IMR-90 (cell line): Measurements from ENCODE around the gene ALOX12. TPM values are rescaled to one million over a fixed set of nuclear protein-coding genes. Genes with fewer than 3 reads are reported as not detected.
A peak's percentile ranks its signal among the peaks of the same experiment; 100 is the strongest.

ENCODE experiments used
- ATAC-seq: fragments of 200-7000 bp; cut with Tn5 transposase; 2 replicates; pipeline ENCODE4 v1.9.1; 2020; ENCODE audit warnings: low read depth, mild to moderate bottlenecking, moderate library complexity
- BruUV-seq: library from RNA; stranded (reverse); fragments of 400-500 nt; replicated peaks from 2 replicates; lab custom pipeline; 2021; lab: Mats Ljungman, UMichigan
- CTCF ChIA-PET: fragments of 300-600 bp; formaldehyde crosslinking; extraction: SDS; loops from one replicate; lab custom pipeline; 2021; ENCODE audit warnings: antibody characterized with exemption; lab: Yijun Ruan, JAX
- POLR2A ChIA-PET: fragments of 300-600 bp; sonication (Branson Sonifier 250); formaldehyde crosslinking; loops from one replicate; lab custom pipeline; 2022; ENCODE audit warnings: antibody characterized with exemption; ENCODE audit not compliant: unreplicated experiment; lab: Charles Lee
- DNase-seq: peaks from one replicate; pipeline ENCODE4 v3.0.0; 2013
- H2AFZ ChIP-seq: replicated peaks from 2 replicates; pipeline ENCODE3; 2013; ENCODE audit warnings: low read length, mild to moderate bottlenecking; ENCODE audit not compliant: poor library complexity
- H2AK5ac ChIP-seq: 2 replicates; pipeline ENCODE4 v1.6.1; 2013; ENCODE audit warnings: low read depth, low read length, inconsistent platforms
- H2AK9ac ChIP-seq: replicated peaks from 2 replicates; pipeline ENCODE3; 2013; ENCODE audit warnings: mild to moderate bottlenecking, low read depth, low read length, moderate library complexity; ENCODE audit not compliant: poor library complexity
- H2BK120ac ChIP-seq: 2 replicates; pipeline ENCODE4 v1.6.1; 2013; ENCODE audit warnings: low read depth, low read length, inconsistent platforms
- H2BK15ac ChIP-seq: 3 replicates; pipeline ENCODE4 v1.6.1; 2013; ENCODE audit warnings: low read depth, low read length, inconsistent platforms
- H2BK20ac ChIP-seq: 2 replicates; pipeline ENCODE4 v1.6.1; 2013; ENCODE audit warnings: low read depth, mild to moderate bottlenecking, inconsistent platforms, low read length, moderate library complexity
- H2BK5ac ChIP-seq: 2 replicates; pipeline ENCODE4 v1.6.1; 2013; ENCODE audit warnings: mild to moderate bottlenecking, low read depth, low read length, inconsistent platforms; ENCODE audit not compliant: poor library complexity, severe bottlenecking
- H3K14ac ChIP-seq: replicated peaks from 2 replicates; pipeline ENCODE4 v1.6.1; 2013; ENCODE audit warnings: low read depth, low read length, inconsistent platforms
- H3K18ac ChIP-seq: 2 replicates; pipeline ENCODE4 v1.6.1; 2013; ENCODE audit warnings: low read depth, low read length, control low read depth
- H3K23ac ChIP-seq: 2 replicates; pipeline ENCODE4 v1.6.1; 2013; ENCODE audit warnings: low read depth, low read length, inconsistent platforms
- H3K27ac ChIP-seq: 2 replicates; pipeline ENCODE4 v1.5.1; 2013; ENCODE audit warnings: mild to moderate bottlenecking, control low read depth, low read length; ENCODE audit not compliant: insufficient read depth
- H3K27me3 ChIP-seq: 2 replicates; pipeline ENCODE4 v1.6.1; 2013; ENCODE audit warnings: low read length; ENCODE audit not compliant: control insufficient read depth, insufficient read depth
- H3K36me3 ChIP-seq: 2 replicates; pipeline ENCODE4 v1.6.1; 2013; ENCODE audit warnings: low read length, mixed read lengths; ENCODE audit not compliant: control insufficient read depth, insufficient read depth
- H3K4ac ChIP-seq: 2 replicates; pipeline ENCODE4 v1.6.1; 2013; ENCODE audit warnings: low read depth, low read length, inconsistent platforms
- H3K4me1 ChIP-seq: 2 replicates; pipeline ENCODE4 v1.6.1; 2013; ENCODE audit warnings: low read length, mixed read lengths; ENCODE audit not compliant: control insufficient read depth, insufficient read depth
- H3K4me2 ChIP-seq: 2 replicates; pipeline ENCODE4 v1.6.1; 2013; ENCODE audit warnings: low read depth, mild to moderate bottlenecking, control low read depth, low read length, moderate library complexity
- H3K4me3 ChIP-seq: 2 replicates; pipeline ENCODE4 v1.5.1; 2013; ENCODE audit warnings: low read depth, mild to moderate bottlenecking, control low read depth, low read length, moderate library complexity; ENCODE audit not compliant: insufficient read depth
- H3K56ac ChIP-seq: 2 replicates; pipeline ENCODE4 v1.6.1; 2013; ENCODE audit warnings: low read length, inconsistent platforms; ENCODE audit not compliant: insufficient read depth; ENCODE audit errors: extremely low read depth
- H3K79me1 ChIP-seq, 2 experiments: 2 replicates each; pipeline ENCODE4 v1.6.1; 2013; ENCODE audit warnings: low read length in 2 of 2, inconsistent platforms in 1 of 2, low read depth in 1 of 2
- H3K9ac ChIP-seq: 2 replicates; pipeline ENCODE4 v1.6.1; 2013; ENCODE audit warnings: low read depth, low read length, control low read depth
- H3K9me1 ChIP-seq: 2 replicates; pipeline ENCODE4 v1.6.1; 2013; ENCODE audit warnings: low read length, inconsistent platforms; ENCODE audit not compliant: insufficient read depth
- H3K9me3 ChIP-seq: 2 replicates; pipeline ENCODE4 v1.6.1; 2013; ENCODE audit warnings: low read length; ENCODE audit not compliant: control insufficient read depth, insufficient read depth
- H4K20me1 ChIP-seq: 2 replicates; pipeline ENCODE4 v1.6.1; 2013; ENCODE audit warnings: low read length, inconsistent platforms; ENCODE audit not compliant: insufficient read depth
- H4K5ac ChIP-seq: 2 replicates; pipeline ENCODE4 v1.6.1; 2013; ENCODE audit warnings: mild to moderate bottlenecking, low read depth, low read length, control low read depth
- H4K8ac ChIP-seq, 2 experiments: 2 replicates each; pipeline ENCODE4 v1.6.1; 2013; ENCODE audit warnings: low read depth in 2 of 2, low read length in 2 of 2, control low read depth in 1 of 2, inconsistent platforms in 1 of 2
- H4K91ac ChIP-seq: 2 replicates; pipeline ENCODE4 v1.6.1; 2013; ENCODE audit warnings: low read depth, low read length, inconsistent platforms; ENCODE audit not compliant: insufficient read depth
- BHLHE40 ChIP-seq: fragments of 150-350 bp; IDR thresholded peaks from 2 replicates; pipeline ENCODE4 v1.6.1; 2016; ENCODE audit warnings: mild to moderate bottlenecking, low read depth, low read length
- CEBPB ChIP-seq: IDR thresholded peaks from 2 replicates; pipeline ENCODE4 v1.6.1; 2012; ENCODE audit warnings: low read depth, low read length, improper control_type of control experiment
- FOS ChIP-seq: fragments of 150-350 bp; IDR thresholded peaks from 2 replicates; pipeline ENCODE4 v1.6.1; 2016; ENCODE audit warnings: low read depth, low read length
- MXI1 ChIP-seq: IDR thresholded peaks from 2 replicates; pipeline ENCODE4 v1.6.1; 2012; ENCODE audit warnings: low read depth, mild to moderate bottlenecking, low read length, moderate library complexity, borderline replicate concordance
- POLR2A ChIP-seq: IDR thresholded peaks from 2 replicates; pipeline ENCODE4 v1.6.1; 2012; ENCODE audit warnings: mild to moderate bottlenecking, low read depth, low read length
- RAD21 ChIP-seq: IDR thresholded peaks from 2 replicates; pipeline ENCODE4 v1.6.1; 2012; ENCODE audit warnings: low read length, improper control_type of control experiment
- SMC3 ChIP-seq: fragments of 150-350 bp; IDR thresholded peaks from 2 replicates; pipeline ENCODE4 v1.6.1; 2016; ENCODE audit warnings: low read depth, mild to moderate bottlenecking, antibody characterized with exemption, low read length, moderate library complexity
- WGBS, 2 experiments: methylation state at CpG; one replicate each; pipeline versions ENCODE4 v1.1.5 to v1.1.7; 2013; ENCODE audit warnings: missing lambda C conversion rate in 2 of 2; ENCODE audit not compliant: insufficient read length in 1 of 2; ENCODE audit errors: extremely low coverage in 2 of 2; 5-methylcytosine and 5-hydroxymethylcytosine counted together
- dilution Hi-C: fragments of 300-500 bp; cut with HindIII; formaldehyde crosslinking; loops from one replicate; pipeline ENCODE4 v1.14.3; 2018; ENCODE audit warnings: low sequenced_read_pairs; ENCODE audit not compliant: unreplicated experiment
- in situ Hi-C: fragments of 300-500 bp; cut with MboI; formaldehyde crosslinking; loops from 3 replicates; pipeline ENCODE4 v1.14.3; 2019; ENCODE audit warnings: low sequenced_read_pairs, inconsistent platforms, mixed read lengths
- intact Hi-C: fragments of 100-400 bp; cut with micrococcal nuclease; formaldehyde crosslinking; loops from 2 replicates; pipeline ENCODE4 v1.10.0; 2022
- polyA plus RNA-seq, 3 experiments: library from polyadenylated mRNA; depleted of rRNA; stranded (reverse); fragments of >200 nt; gene quantifications; 2 replicates each; pipeline ENCODE4 v1.2.3, GENCODE V29; 2012; ENCODE audit warnings: low replicate concordance in 1 of 3
- total RNA-seq: library from RNA; depleted of rRNA; stranded (reverse); fragments of >200 nt; gene quantifications from 2 replicates; pipeline ENCODE4 v1.2.3, GENCODE V29; 2012
- TF ChIP-seq, protein P1 (sequence below): fragments of 150-350 bp; IDR thresholded peaks from 2 replicates; pipeline ENCODE4 v1.6.1; 2016; ENCODE audit warnings: low read depth, mild to moderate bottlenecking, low read length, moderate library complexity, borderline replicate concordance
- TF ChIP-seq, protein P2 (sequence below): fragments of 150-350 bp; IDR thresholded peaks from 2 replicates; pipeline ENCODE4 v1.6.1; 2017; ENCODE audit warnings: mild to moderate bottlenecking, antibody characterized with exemption, low read length, low read depth
- TF ChIP-seq, protein P3 (sequence below): conservative IDR thresholded peaks from 2 replicates; pipeline ENCODE4 v1.5.1; 2012; ENCODE audit warnings: mild to moderate bottlenecking, low read depth, low read length, improper control_type of control experiment

Gene ALOX12
- total and polyA plus RNA-seq, 2 of the 4 experiments (the other 2 are of a cell fraction) = 0.03 TPM; not detected in 1

DNA sequence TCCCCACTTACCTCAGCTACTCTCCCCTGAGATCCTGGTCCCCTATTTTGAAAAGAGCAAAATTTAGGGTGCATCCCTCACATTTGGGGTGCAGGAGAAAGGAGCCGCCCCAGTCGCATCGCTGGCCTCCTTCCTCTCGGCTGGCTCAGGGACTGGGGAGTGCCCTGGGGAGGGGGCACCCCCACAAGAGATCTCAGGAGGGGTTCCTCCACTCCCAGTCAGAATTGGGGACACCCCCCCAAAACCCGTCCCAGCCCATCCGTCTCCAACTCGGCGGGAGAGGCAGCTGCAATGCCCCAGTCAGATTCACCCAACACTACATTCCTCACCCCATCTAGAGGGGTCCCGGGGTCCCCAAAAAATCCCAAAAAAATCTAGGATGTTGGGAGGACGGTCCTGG is 23.5 kb downstream of the ALOX12 start:
- H4K8ac ChIP-seq = peak overlapping the region; percentile 68 to 94
- peak overlapping the region; percentile 49 for H3K18ac ChIP-seq
- no peaks in the 10 kb centered on the region for H3K9me3 ChIP-seq
- no peak overlapping the region for H3K4me3 ChIP-seq
- H3K9ac ChIP-seq = peak overlapping the region; percentile 38; the same call in 1 of the 2 replicates
- no peaks in the 10 kb centered on the region; the same call in 1 of the 2 replicates for H3K9me1 ChIP-seq
- peak overlapping the region; percentile 51; the same call in 1 of the 2 replicates for H2AK5ac ChIP-seq
- peak overlapping the region; percentile 72; the same call in 1 of the 2 replicates for H3K23ac ChIP-seq
- dilution Hi-C loops (no loop called here), in situ Hi-C loops (loop anchor here (10.0 kb wide), 1 partner anchor 355 kb away; no protein-coding TSS in a partner anchor), intact Hi-C loops (no loop called here)
- peak overlapping the region; percentile 94 for H4K5ac ChIP-seq
- ATAC-seq (no peak), DNase-seq (no peak)
- peak overlapping the region; percentile 94; the same call in 1 of the 2 replicates for H2BK120ac ChIP-seq
- H4K91ac ChIP-seq = peak overlapping the region; percentile 91
- H4K20me1 ChIP-seq = no peaks in the 10 kb centered on the region
- no peaks in the 10 kb centered on the region for H3K36me3 ChIP-seq
- peak overlapping the region; percentile 78 for H2BK5ac ChIP-seq
- WGBS, 2 experiments = no CpG with 5 or more reads among the region's 10 CpGs
- peak overlapping the region; percentile 93 for H3K14ac ChIP-seq
- H3K27ac ChIP-seq = peak overlapping the region; percentile 53
- no peak overlapping the region for H2BK15ac ChIP-seq
- POLR2A ChIA-PET = interaction anchor here (0.6 kb wide), 1 partner anchor 426 kb away, joined by 12 read pairs; no protein-coding TSS in a partner anchor
- peak overlapping the region; percentile 79; the same call in 1 of the 2 replicates for H2BK20ac ChIP-seq
- peaks cover 10% of the 10 kb centered on the region; the same call in 1 of the 2 replicates for H3K27me3 ChIP-seq
- H3K4me1 ChIP-seq = peaks cover 4% of the 10 kb centered on the region; the same call in 1 of the 2 replicates
- H3K56ac ChIP-seq = no peak overlapping the region; the same call in 1 of the 2 replicates
- peak overlapping the region; percentile 100 for H2AFZ ChIP-seq
- TF ChIP-seq BHLHE40 = no peak
- no peak for TF ChIP-seq SMC3
- TF ChIP-seq, protein P1, sequence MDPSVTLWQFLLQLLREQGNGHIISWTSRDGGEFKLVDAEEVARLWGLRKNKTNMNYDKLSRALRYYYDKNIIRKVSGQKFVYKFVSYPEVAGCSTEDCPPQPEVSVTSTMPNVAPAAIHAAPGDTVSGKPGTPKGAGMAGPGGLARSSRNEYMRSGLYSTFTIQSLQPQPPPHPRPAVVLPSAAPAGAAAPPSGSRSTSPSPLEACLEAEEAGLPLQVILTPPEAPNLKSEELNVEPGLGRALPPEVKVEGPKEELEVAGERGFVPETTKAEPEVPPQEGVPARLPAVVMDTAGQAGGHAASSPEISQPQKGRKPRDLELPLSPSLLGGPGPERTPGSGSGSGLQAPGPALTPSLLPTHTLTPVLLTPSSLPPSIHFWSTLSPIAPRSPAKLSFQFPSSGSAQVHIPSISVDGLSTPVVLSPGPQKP = no peak
- no peak for TF ChIP-seq MXI1
- no peak for TF ChIP-seq RAD21
- TF ChIP-seq, protein P2, sequence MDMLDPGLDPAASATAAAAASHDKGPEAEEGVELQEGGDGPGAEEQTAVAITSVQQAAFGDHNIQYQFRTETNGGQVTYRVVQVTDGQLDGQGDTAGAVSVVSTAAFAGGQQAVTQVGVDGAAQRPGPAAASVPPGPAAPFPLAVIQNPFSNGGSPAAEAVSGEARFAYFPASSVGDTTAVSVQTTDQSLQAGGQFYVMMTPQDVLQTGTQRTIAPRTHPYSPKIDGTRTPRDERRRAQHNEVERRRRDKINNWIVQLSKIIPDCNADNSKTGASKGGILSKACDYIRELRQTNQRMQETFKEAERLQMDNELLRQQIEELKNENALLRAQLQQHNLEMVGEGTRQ = no peak
- TF ChIP-seq CEBPB = no peak
- TF ChIP-seq, protein P3, sequence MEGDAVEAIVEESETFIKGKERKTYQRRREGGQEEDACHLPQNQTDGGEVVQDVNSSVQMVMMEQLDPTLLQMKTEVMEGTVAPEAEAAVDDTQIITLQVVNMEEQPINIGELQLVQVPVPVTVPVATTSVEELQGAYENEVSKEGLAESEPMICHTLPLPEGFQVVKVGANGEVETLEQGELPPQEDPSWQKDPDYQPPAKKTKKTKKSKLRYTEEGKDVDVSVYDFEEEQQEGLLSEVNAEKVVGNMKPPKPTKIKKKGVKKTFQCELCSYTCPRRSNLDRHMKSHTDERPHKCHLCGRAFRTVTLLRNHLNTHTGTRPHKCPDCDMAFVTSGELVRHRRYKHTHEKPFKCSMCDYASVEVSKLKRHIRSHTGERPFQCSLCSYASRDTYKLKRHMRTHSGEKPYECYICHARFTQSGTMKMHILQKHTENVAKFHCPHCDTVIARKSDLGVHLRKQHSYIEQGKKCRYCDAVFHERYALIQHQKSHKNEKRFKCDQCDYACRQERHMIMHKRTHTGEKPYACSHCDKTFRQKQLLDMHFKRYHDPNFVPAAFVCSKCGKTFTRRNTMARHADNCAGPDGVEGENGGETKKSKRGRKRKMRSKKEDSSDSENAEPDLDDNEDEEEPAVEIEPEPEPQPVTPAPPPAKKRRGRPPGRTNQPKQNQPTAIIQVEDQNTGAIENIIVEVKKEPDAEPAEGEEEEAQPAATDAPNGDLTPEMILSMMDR = no peak
- TF ChIP-seq FOS = no peak
- TF ChIP-seq POLR2A = no peak
- CTCF ChIA-PET = interaction anchor here (0.6 to 1.0 kb wide), 2 partner anchors 108 to 179 kb away, joined by 3 to 4 read pairs; no protein-coding TSS in a partner anchor
- peak overlapping the region; percentile 97 for H3K4ac ChIP-seq
- peaks cover 0 to 14% of the 10 kb centered on the region in 2 experiments; a peak in 2 of 4 replicates for H3K79me1 ChIP-seq
- peak overlapping the region; percentile 91 for H2AK9ac ChIP-seq
- peak overlapping the region; percentile 84; the same call in 1 of the 2 replicates for H3K4me2 ChIP-seq
- no TSS peak for BruUV-seq
